HL-60/S4 (cell line): ENCODE results near the gene NFIC.
"Not testable (repeated sequence)": the region's sequence is repeated elsewhere in the genome, so short reads cannot be mapped to it uniquely, and the experiment has no call there.

ENCODE experiments used
- in situ Hi-C: fragments of 300-500 bp; cut with MboI; formaldehyde crosslinking; loops from 2 replicates; pipeline ENCODE4 v1.14.3; 2022; ENCODE audit warnings: low sequenced_read_pairs

The NFIC gene

DNA sequence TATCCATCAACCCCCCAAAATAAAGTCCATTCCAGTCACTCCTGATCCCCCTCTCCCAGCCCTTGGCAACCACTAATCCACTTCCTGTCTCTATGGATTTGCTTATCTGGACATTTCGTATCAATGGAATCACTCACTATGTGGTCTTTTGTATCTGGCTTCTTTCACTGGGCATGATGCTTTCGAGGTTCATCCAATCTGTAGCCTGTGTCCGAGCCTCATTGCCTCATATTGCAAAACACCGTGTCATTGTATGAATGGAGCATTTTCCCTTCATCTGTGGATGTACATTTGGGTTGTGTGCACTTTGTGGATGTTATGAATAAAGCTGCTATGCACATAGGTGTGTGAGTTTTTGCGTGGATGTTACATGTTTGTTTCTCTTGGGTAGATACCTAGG is 138.4 kb downstream of the NFIC start:
- in situ Hi-C loops = no loop called here

DNA sequence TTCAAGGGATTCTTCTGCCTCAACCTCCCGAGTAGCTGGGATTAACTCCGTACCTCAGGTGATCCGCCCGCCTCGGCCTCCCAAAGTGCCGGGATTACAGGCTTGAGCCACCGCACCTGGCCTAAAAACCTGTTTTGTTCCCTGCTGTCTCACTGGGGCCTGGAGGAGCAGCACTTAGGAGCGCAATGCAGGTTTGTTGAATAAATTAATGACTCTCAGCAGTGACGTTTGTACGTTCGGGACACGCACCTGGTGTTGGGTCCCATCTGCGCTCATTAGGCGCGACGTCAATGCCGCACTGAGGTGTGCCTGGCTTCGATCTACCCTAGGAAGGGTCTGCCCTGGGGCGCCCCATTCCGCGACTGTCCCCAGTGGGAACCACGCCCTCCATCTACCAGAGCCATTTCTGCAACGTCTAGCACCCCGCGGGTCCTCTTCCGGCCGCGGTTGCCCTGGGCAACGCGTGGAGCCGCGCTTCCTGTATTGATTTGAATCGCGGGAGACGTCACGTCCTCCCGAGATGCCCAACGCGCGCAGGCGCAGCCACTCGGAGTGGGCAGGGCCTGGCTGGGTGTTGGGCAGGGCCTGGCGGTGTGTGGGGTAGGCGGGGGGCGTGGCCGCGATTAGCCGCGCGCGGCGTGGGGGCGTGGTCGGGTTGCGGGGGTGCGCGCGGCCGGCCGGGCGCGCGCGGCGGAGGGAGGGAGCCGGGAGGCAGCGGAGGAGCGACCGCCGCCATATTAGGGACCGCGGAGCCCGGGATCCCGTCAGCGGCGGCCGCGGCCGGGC is 139.4 kb downstream of the NFIC start, which contains the start of gene FZR1:
Gene FZR1 (plus strand): TSS at position 714 of the 786 bp plus-strand sequence. CDS start 16,679 bp downstream, outside the sequence.
- in situ Hi-C loops = no loop called here

DNA sequence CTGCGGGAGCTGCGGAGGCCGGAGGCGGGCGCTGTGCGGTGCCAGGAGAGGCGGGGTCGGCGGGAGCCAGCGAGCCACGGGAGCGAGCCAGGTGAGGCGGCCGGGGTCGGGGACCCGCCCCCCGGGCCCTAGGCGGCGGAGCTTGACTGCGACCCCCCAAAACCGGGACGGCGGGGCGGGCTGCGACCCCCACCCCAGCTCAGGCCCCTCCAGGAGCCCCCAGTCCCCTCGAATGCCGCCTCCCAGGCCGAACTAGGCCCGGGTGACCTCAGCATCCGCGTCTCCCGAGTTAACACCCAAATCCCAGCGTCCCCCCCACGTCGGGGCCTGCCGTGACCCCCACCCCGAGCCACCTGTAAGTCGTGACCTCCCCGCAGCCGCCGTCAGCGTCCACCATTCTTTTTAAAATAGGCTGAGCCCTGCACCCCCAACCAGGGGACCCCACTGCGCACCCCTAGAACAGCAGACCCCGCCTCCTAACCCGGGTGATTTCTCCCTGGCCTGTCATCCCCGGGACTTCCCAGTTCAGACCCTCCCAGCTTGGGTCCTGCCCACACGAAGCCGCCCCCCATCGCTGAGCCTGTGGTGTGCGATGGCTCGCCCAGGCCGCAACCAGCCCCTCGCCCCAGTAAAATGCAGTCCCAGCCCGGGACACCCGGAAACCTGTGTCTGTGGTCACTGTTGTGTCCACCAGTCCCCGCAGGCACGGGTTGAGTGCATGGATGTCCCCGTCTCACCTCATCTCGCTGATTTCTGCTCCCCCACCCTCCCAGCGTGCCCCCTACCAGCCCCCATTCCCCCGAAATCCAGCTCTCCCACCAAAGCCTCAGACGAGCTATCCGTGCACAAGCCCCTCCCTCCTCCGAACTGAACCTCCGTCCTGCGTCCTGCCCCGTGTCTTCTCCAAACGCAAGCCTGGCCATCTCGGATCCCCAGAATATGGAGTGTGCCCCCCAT is 140.3 kb downstream of the NFIC start:
- in situ Hi-C loops = no loop called here

DNA sequence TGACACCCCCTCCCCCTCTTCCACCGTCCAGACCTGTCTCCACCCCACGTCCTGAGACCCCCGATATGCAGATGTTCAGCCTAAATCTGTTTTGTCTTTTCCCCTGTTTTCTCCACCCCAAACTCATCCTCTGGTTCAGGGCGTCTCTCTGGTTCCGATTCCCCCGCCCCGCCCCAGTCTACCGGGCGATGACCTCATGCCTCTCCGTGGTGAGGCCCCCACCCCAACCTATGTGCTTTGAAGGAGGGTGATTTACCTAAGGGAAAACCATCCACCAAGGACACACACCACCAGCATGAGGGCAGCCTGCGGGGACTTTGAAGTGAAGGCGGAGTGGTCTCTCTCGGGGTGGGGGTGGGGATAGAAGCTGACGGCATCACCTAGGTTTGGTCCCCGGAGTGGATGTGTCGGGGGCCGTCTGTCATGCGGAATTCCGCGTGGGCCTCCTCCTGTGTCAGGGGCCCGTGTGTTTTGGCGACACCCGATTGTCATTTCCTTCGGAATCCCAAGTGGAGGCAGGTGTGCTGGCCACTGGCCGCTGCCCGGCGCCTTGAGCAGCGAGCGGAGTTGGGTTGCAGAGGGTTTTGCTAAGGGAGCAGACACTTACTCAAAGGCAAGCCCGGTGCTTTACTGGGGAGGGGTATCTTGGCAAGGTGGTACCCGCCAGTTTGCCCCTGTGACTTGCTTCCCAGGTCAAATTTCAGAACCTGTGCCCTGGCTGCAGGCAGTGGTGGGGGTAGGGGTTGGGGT is 141.2 kb downstream of the NFIC start:
- in situ Hi-C loops = no loop called here

DNA sequence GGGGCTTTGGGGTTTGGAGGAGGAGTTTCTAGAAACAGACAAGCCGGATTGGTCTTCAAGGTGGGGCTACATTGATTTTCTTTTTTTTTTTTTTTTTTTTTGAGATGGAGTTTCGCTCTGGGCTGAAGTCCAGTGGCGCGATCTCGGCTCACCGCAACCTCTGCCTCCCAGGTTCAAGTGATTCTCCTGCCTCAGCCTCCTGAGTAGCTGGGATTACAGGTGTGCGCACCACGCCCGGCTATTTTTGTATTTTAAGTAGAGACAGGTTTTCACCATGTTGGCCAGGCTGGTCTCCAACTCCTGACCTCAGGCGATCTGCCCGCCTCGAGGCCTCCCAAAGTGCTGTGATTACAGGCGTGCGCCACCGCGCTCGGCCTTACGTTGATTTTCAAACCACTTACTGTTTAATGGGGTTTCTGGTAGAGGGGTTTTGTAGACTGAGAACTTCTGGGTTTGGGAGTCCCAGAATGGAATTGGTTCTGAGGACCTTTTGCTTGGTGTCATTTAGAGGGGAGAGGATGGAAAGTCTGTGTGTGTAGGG is 141.8 kb downstream of the NFIC start:
- in situ Hi-C loops = not testable (repeated sequence)

DNA sequence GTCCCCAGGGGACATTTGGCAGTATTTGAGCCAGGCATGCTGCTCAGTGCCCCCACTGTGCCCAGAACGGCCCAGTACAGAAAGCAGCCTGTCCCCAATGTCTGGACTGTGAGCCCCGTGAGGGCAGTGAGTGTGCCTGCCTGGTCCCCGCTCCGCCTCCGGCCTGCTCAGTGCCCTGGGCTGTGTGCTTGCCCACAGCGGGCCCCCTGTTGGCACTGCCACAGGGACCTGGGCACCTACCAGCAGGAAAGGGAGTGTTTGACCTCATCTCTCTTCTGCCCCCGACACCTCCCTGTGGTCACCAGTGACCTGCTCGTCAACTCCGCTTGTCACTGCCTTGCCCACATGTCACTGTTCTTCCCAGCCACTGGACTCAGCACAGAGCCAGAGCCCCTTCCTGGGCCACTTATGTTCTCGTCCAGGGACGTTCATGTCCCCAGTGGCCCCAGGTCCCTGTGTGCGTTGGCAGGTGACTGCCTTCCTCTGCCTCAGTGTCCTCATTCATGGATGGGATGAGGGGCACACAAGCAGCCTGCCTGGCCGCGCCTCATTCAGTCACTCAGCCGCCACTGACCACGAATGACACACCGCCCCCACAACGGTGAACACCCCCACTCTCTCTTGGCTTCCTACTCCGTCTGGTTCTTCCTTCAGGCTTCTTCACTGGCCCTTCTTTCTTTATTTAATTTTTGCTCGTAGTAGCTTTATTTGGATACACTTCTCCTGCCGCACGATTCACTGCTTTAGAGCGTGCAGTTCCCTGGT is 142.6 kb downstream of the NFIC start:
- in situ Hi-C loops = no loop called here

DNA sequence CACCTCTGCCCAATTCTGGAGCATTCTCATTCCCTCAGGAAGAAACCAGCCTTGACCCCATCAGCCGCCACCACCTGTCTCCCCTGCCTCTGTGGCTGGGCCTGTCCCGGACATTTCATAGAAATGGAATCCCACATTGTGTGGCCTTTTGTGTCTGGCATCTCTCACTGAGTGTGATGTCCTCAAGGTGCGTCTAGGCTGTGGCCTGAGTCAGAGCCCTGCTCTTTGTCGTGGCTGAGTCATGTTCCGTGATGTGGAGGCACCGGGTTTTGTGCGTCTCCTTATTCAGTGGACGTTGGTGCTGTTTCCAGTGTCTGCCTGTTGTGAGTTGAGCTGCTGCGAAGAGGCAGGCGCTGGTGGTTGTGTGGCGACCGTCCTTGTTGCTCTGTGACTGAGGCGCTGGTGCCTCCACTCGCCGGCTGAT is 143.2 kb downstream of the NFIC start:
- in situ Hi-C loops = no loop called here

DNA sequence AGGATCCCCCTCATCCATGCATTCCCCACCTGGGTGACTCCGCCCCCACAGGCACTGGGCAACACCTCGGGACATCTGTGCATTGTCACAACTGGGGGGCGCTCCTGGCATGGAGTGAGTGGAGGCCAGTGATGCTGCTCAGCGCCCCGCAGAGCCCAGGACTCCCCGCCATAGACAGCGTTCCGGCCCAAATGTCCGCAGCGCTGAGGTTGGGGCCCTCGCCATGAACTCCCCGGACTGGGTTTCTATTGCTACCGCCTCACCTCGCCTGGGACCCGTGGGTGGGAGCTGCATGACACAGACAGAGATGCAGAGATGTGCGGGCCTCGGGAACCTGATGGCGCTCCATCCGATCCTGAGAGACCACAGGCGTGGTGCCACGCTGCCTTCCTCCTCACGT is 144.3 kb downstream of the NFIC start:
- in situ Hi-C loops = no loop called here

DNA sequence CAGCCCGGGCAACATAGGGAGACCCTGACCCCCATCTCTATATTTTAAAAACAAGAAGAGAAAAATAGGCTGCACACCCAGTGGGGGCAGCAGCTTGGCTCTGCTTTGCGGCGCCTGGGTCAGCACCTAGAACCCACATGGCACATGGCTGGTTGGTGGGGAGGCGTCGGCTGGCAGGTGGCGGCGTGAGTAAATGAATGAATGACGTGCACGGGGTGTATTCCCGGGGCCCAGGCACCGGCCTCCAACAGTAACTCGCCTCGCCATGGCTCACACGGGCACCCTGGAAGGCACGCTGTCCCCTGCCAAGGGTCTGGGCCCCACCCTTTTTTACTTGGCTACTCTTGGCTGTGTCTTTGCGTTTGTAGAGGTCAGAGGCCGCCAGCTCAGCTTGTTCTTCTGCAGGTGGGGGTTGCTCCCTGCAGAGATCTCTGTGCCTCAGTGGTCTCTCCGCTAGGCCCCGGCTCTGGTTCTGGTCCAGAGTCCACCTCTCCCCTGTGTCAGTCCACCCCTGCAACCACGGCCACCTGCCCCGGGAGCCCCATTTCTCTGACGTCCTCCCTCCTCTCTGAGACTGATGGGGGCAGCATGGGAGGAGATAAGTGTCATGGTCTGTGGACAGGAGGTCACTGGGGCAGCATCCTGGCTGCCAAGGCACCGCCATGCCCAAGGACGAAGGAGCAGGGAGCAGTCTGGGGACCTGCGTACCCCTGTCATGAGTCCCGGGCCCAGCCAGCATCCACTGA is 145.3 kb downstream of the NFIC start:
- in situ Hi-C loops = no loop called here

DNA sequence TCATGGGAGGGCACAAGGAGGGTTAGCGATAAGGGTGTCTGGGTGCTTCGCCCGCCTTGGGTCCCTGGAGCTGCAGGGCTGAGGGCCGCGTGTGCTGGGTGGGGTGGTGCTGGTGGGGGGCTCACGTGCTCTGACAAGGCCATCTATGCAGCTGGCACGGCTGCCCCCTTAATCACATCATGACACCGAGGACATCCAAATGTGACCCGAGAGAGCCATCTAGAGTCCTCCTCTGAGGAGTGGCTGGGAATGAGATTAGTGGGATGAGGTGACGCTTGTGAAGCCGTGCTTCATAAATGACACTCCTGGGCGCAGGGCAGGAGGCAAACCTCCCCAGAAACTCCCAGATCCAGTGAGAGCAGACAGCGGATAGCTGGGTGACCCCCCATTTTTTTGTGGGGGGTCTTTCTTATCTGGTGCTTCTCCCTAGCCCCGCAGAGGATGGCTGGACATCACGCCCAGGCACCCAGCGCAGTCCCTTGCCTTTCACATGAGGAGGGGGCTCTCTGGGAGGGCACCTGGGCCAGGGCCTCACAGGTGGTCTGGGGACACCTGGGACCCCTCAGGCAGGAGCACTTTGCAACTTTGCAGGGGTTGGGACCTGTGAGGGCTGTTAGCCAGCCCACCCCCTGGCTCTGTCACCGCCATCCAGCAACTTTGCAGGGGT is 146.3 kb downstream of the NFIC start:
- in situ Hi-C loops = no loop called here

DNA sequence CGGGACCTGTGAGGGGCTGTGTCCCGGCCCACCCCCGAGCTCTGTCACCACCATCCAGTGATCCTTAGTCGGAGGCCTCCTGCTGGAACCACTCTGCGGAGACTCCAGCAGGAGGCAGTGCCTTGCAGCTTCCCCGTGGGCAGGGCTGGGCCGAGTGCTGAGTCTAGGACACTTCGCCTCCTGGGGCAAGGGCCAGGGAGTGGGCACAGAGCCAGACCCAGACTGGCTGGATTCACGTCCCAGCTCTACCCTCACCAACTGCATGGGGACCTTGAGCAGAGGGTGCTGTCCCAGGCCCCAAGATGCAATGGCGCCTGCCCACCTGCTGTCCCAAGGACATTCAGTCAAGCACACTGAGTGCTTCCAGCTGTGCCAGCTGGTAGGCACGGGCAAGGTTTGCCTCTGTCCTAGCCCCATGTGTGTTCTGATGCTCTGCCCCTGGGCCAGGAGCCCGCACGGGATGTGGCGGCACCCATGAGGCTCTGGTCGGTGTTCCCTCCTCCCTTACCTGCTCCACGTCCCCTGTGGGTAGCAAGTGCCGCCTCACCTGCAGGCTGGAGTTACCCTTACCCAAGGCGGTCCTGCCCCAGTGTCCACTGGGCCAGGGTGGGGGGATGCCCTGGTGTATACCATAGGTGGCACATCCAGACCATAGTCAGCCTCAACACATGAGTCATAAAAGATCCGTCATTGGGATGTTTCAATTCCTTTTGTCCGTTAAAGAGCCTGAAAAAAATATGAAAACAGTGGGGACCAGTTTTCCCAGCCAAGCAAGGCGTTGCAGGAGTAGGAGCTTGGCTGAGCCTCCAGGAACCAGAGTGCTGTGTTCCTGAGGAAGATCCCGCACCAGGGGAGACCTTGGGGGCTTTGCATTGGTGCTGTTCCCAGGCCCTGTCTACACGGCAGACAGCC is 147.1 kb downstream of the NFIC start:
- in situ Hi-C loops = no loop called here

DNA sequence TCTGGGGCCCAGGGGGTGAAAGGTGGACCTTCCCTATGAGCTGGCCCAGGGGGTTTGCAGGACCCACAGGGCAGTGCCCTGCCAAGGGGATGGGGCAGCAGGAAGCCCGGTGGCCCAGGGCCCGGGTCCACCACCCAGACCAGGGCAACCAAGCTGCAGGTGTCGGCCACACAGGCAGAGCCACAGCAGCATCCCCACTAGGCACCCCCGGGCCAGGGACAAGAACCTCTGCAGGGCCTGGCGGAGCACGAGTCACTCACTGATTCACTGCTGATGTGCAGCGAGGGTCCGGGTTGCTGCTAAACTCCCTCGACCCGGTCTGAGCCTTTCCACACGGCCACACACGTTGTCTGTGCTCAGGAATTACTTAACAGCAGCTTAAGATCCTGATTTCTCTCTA is 148.5 kb downstream of the NFIC start:
- in situ Hi-C loops = no loop called here

DNA sequence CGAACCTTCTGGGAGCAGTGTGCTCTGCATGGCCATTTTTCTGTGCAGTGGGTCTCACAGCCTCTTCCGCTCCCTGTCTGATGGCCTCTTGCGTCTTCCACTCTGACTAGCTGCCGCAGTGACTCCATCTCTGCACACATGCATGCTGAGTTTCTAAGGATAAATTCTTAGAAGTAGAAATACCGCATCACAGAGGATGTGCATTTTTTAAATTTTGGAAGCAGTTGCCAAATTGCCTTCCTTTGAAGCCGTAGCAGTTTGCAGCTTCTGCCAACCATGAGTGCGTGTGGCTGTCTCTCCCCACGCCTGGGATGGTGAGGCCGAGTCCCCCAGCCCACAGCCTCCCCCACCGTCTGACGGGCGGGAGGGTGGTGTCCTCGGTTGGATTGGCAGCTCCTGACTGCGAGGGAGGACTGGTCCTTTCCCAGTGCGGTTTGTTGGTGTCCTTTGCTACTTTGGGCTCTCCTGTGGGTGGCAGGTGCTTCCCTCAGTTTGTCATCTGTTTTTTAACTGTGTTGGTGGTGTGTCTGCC is 149.6 kb downstream of the NFIC start:
- in situ Hi-C loops = no loop called here

DNA sequence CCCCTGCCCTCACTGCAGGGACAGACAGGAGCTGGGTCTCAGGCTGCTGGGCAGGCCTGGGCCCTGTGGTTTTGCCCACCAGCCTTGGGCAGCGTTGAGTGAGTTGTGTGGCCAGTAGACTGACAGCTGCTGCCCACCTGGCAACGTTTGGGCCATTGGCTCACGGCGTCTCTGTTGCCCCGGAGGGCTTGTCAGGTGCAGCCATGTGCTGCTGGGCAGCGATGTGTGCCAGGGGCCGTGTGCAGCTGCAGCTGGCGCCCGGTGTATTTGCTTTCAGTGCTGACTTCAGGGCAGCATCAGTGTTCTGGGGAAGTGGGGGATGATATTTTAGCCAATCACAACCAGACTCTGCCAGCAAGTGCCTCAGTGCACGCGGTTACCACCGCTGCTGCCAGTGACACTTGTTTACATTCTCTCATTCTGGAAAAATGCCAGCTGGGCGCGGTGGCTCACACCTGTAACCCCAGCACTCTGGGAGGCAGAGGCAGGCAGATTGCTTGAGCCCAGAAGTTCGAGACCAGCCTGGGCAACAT is 150.4 kb downstream of the NFIC start:
- in situ Hi-C loops = no loop called here

DNA sequence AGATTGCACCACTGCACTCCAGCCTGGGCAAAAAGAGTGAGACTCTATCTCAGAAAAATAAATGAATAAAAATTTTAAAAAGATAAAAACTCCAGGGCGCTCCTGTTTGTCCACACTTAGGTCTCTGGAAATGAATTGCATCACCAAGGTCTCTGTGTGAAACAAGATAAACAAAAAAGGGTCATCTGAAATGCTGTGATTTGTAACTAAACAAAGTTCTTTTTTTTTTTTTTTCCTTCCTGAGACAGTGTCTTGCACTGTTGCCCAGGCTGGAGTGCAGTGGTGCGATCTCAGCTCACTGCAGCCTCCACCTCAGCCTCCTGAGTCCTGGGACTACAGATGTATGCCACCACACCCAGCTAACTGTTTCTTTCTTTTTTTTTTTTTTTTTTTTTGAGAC is 151.3 kb downstream of the NFIC start:
- in situ Hi-C loops = no loop called here

DNA sequence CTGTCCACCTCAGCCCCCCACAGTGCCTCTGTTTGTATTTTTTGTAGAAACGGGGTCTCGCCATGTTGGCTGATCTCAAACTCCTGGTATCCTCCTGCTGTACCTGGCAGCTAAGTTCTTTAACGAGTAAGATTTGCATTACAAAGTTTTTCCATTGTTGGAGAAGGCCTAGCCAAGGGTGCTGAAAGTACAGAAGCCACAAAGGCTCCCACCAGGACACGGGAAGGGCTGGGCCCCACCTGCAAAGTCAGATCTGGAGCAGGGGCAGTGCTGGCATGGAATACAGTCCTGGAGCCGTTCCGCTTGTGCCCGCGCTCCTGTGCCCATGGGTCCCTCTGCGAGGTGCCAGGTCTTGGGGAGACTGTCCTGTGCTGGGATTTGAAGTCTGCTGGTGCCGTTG is 151.9 kb downstream of the NFIC start:
- in situ Hi-C loops = no loop called here

DNA sequence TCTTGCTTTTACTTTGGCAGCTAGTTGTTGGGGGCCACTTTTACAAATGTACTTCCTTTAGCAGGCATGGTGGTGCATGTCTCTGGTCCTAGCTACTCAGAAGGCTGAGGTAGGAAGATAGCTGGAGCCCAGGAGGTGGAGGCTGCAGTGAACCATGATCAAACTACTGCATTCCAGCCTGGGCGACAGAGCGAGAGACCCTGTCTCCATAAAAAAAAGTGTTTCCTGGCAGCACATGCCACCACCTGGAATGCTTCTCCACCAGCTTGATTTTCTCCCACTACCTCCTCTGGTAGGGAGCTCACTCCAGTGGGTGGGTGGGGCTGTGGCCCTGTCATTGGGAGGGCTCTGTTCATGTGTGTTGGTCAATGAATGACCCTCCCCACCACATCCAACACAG is 152.3 kb downstream of the NFIC start:
- in situ Hi-C loops = no loop called here
